Stimulated activated CD8-positive, alpha-beta memory T cell treated with anti-CD3 and anti-CD28 coated beads, Interleukin-4, amount 100 ng/mL, for 4 hours (primary cell): ENCODE data around the gene SSC4D.

Experiments used
- DNase-seq, 2 donors: peaks; one replicate each; pipeline ENCODE4 v3.0.0-alpha.2; 2020; ENCODE audit warnings: low read depth in 2 of 2, low spot score in 1 of 2

Gene SSC4D

DNA sequence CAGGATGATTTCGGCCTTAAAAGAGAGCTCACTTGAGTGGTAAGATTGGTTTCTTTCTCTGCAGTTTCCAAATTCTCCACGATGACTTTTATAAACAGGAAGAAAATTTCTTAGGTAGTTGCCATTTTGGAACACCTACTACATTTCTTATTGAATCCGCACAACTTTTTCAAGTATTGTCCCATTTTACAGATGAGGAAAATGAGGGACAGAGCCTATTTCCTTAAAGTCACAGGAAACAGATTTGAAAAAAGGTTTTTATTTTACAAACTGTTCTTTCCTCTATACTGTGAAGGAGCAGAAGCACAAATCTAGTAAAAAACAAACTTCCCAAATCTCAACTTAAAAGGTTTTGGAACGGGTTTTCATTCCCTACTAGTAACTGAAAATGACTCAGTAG lies 53.4 kb downstream of the SSC4D start:
- no peak for DNase-seq

DNA sequence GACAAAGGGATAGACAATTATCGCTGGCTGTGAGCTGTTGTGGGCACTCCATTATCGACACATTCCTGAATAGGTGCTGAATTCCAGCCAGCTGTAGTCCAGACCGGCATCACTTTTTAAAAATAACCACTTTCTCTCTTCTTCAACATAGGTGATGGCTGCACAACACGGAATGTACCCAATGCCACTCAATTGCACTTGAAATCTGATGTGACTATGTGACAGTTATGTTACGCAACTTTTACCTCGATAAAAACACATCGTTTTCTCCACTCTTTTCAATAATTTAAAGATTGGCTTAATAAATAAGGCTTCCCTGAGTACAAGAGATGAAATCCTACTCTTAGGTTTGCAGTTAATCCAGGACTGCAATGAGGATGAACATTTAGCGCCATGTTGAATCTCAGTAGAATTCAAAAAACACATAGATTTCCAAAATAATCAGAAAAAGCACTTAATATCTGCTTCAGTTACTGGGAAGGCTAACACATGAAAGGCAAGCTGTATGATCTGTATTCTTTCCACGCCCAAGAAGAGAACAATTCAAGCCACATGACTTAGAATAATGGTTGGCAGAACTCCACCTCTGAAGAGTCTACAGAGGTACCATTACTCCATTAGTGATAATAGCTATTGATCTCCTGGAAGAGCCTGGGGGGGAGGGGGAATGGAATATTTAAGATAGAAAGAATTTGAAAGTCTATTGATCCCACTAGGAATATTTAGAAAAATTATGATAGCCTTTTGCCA lies 54.3 kb downstream of the SSC4D start:
- no peak for DNase-seq

DNA sequence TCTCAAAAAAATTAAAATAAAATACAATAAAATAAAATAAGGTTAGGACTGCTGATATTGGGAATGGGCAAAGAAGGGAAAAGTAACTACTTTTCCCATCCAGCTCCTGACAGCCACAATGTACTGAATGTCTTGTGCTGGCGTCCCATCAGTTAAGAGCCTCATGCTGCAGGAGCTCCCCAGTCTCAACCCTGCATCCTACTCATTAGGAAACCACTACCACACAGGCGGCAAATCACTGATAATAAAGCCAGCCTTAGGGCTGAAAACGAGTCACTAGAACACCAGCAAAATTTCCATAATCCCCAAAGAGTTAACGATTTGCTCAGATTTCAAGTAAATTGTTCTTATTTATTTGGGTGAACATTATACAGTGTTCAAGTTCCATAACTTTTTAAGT lies 55.0 kb downstream of the SSC4D start:
- DNase-seq: no peak

DNA sequence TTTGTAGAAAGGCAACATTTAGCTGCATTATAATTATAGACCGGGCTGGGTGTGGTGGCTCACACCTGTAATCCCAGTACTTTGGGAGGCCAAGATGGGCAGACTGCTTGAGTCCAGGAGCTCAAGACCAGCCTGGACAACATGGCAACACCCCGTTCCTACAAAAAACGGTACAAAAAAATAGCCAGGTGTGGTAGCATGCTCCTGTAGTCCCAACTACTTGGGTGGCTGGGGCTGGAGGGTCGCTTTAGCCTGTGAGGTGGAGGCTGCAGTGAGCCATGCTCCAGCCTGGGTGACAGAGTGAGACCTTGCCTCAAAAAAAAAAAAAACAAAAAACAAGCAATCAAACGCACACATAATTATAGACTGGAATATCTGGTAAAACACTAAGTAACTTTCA lies 55.8 kb downstream of the SSC4D start:
- no peak for DNase-seq

DNA sequence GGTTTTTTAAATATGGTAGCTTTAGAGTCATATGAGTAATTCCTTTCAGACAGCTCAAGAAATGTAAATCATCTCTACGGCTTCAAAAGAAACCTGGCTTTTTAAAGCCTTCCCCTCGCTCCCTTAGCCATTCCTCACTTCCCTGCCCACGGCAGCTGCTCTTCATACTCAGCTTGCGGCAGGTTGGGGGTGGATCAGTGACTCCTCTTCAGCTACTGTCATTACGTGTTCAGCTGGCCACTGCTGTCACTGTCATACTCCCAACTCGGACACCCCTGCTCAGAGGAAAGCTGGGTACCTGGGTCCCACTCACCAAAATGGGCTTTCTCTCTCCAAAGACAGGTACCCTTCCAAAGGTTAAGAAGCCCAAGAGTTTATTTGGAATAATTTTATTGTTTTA lies 57.3 kb downstream of the SSC4D start:
- no peak for DNase-seq

DNA sequence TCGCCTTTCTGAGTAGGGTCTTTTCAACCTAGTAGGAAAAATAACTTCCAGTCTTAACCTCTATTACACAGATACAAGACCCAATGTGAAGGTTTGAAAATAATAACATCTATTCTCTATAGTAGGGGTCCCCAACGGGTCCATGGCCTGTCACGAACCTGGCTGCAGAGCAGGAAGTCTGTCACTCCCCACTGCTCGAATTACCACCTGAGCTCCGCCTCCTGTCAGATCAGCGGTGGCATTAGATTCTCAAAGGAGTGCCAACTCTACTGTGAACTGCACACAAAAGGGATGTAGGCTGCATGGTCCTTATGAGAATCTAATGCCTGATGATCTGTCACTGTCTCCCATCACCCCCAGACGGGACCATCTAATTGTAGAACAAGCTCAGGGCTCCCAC lies 58.1 kb downstream of the SSC4D start:
- no peak for DNase-seq

DNA sequence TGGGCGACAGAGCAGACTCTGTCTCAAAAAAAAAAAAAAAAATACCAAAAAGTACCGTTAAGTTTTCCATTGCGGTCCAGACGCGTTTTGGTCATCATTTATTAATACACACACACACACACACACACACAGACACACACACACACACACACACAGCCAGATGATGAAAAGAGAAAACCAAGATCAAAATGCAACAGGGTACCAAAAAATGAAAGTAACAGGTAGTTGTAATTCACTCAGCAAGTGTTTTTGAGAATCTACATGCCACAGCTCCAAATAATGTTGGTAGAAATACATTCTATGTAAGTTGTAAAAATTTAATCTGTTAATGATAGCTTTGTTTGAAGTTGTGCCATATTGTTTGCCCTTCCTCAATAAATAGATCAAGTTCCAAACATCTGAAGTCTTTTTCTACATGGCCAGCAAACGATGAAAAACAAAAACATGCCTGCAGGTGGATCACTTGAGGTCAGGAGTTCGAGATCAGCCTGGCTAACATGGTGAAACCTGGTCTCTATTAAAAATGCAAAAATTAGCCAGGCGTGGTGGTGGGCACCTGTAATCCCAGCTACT lies 60.1 kb downstream of the SSC4D start:
- DNase-seq: no peak

DNA sequence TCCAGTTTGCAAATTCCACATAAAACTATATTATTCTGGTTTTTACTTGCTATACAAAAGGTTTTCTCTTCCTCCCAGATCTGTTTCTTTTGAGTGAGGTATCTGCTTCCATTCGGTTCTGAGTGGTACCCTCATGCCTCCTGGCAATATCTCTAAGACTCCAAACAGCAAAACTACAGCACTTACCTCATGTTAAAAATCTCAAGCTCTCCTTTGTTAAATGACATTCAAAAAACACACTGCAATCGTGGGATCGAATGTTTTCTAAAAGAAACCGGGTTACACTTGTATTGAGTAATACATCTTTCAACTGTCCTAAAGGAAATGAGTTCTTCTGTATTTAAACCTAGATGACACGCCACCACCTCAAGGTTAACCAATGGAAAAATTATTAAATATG lies 61.8 kb downstream of the SSC4D start:
- no peak for DNase-seq

DNA sequence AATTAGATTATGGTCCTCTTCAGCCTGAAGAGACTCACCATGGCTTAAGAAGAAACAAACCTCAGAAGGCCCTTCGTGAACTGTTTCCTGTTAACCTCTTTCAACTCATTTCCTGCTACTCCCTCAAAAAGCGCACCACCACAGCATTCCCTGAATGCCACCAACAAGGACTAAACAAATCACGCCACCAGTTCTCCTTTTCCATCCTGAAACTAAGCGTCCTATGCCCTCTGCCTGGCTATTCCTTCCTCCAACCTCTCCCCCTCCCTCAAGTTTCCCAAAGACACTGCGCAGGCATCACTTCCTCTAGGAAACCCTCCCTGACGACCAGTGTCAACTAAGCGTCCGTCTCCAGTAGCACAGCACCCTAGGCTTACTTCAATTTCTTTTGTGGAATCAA lies 62.7 kb downstream of the SSC4D start:
- DNase-seq: no peak

DNA sequence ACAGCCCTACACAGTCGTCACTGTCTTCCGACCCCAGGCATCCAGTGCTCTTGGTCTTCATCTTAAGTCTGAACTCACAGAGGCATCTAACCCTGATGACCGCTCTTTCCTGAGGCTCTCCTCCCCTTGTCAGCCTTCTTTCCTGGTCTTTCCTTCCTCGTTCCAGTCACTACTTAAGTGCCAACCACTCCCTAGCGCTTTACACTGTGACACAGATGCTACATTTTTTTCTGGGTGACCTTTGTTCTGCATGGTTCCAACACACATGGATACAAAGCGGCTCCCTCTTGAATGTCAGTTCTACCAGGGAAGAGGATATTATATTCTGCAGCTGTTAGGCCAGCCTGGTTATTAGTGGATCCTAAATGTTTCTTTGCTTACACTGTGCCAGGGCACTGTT lies 63.4 kb downstream of the SSC4D start:
- DNase-seq: no peak

DNA sequence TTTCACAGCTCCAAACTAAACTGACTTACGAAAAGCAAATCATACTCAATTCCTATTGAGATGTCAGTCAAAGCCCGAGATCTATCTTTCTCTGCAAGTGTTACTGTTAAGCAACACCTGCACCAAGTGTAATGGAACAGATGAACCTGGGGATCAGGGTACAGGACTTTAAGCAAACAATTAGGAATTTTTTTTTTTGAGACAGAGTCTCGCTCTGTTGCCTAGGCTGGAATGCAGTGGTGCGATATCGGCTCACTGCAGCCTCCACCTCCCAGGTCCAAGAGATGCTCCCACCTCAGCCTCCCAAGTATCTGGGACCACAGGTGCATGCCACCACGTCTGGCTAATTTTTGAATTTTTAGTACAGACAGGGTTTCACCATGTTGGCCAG lies 65.6 kb downstream of the SSC4D start:
- no peak for DNase-seq

DNA sequence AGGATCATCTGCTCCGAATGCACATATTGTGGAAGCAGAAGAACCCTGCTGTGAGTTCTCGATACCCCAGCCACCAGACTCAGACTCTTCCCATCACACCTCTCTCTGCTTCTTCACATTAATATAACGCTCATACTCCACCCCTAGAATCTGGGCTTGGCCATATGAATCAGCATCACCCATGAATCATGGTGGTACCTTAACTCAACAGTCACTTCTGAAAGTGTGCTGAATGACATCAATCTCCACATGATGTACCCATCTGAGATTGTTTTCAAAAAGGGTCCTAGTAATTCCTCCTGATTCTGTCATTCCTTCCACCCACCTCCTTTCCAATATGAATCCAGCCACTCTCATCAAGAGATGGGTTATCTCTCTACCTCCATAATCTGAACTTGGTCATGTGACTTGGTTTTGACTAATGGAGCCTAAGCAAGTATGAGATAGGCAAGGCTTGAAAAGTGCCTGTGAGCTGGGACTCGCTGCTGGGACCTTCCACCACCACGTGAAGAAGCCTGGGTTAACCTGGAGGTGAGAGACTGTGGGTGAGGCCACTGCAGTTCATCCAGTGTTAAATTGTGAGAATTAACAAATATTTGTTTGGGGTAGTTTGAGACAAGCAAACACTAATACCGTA lies 66.1 kb downstream of the SSC4D start:
- DNase-seq: no peak

DNA sequence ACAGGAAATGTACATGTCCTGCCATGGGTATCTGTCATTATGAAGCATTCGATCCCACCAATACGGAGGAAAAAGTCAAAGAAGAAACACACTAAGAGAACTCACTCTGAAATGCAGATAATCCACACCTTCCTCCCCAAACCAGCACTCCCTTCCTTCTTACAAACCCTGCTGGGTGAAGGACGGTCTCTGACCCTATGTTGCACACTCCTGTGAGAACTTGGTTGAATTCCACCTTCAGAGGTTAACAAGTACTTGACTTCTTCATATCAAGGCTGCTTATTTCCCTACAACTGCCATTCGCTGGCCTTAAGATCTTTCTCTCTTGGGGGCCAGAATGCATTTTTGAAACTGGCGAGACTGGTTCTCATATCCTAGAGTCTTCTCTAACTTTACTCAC lies 67.3 kb downstream of the SSC4D start:
- no peak for DNase-seq

DNA sequence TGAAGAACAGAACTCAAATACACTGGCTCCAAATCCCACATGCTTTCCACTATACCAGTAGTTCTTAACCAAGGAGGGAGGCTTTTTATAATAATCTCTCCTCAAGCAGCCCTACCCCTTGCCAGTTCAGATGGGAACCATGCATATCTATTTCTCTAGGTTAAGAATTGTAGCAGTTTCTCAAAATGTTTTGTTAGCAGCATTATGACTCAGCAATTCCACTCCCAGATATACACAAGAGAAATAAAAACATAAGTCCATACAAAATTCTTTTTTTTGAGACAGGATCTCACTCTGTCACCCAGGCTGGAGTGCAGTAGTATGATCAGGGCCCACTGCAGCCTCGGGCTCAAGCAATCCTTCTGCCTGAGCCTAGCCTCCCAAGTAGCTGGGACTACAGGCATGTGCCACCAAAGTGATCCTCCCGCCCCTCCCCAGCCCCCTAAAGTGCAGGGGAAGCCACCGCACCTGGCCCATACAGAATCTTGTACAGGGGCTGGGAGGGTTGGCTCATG lies 68.8 kb downstream of the SSC4D start:
- no peak for DNase-seq
